ENCODE measurements around the gene SNRNP27.

Gene SNRNP27

DNA sequence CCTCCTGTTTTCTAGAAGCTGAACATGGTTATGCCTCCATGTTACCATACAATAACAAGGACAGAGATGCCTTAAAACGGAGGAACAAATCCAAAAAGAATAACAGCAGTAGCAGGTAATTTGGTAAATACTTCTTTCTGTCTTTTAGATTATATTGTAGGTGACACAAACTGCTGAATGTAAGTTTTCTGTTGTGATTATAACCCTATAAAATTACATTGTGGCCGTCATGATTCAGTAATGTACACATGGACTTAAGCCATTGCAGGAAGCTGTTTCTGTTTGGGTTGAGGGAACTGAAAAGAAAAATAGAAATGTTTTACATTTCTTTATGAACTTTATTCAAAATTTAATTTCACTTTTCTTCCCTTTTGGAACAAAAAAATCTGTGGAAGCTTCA is 22.4 kb downstream of the SNRNP27 start:
- DNase-seq = no peak

DNA sequence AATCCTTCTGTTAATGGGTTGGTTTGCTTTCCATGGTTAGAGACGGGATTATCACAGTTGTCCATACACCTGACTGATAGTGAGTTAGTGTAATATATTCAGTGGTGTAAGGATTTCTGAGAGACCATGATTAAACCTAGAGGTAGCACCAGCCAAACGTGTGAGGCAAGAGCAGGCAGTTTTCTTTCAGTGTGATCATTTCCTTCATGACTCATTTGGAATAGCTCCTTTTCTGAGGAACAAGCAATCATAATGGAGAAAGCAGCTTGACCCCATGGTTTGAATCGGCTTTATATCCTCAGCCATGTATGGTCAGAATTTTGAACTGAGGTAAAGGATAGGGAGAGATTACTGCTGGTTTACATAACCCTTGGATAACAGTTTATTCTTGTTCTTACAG is 24.1 kb downstream of the SNRNP27 start:
- no peak for DNase-seq

GRCh38 chr2:69918401-69918800 is 24.6 kb downstream of the SNRNP27 start:
- no peak for DNase-seq

- DNase-seq = no peak
Measured at GRCh38 chr2:69923116-69923515, 29.4 kb downstream of the SNRNP27 start.

DNA sequence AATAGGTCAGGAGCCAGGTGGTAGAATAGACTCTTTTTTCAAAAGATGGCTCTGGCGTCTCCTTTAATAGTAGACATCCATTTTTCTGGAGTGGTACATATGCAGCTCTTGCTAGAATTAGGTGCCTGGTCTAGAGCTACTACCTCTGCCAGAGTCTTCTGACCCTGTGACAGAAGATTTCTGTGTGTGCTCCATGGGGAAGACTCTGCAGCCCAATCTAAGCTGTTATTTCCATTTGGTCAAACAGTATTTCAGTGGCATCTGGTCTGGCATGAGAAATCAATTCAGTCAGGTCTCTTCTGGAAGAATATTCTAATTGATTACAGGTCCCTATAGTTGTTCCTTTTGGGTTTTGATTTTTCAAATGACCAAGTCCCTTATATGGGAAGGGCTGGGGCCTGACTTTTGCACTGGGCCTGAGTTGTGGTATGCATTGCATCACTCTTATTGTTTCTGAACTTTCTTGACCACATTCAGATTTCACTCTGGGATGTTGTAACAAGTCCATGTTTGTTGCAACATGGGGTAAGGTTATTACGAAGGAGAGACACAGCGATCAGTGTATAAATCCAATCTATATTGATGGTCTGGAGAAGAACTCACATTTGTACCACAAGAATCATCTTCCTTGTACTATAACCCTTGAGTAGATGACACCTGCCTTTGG is 33.2 kb downstream of the SNRNP27 start:
- no peak for DNase-seq

- DNase-seq = no peak
Measured at GRCh38 chr2:69931832-69932595, 38.3 kb downstream of the SNRNP27 start.

DNA sequence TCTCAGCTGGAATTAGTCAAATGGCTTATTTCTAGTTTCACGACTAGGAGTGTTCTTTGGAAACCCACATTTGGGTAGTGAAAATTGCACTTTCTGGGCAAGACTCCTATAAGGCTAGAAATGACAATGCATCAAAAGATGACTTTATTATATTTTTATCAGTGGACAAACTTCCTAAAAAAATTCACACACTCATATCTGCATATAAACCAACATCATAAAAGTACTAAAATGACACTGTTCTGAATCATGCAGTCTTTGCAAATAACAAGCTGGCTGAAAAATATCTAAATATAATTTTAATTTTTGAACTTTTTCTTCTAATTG is 38.8 kb downstream of the SNRNP27 start:
- no peak for DNase-seq

- DNase-seq = no peak
Measured at GRCh38 chr2:69933254-69933828, 39.6 kb downstream of the SNRNP27 start.

- no peak for DNase-seq
Measured at GRCh38 chr2:69933839-69934613, 40.3 kb downstream of the SNRNP27 start.

DNA sequence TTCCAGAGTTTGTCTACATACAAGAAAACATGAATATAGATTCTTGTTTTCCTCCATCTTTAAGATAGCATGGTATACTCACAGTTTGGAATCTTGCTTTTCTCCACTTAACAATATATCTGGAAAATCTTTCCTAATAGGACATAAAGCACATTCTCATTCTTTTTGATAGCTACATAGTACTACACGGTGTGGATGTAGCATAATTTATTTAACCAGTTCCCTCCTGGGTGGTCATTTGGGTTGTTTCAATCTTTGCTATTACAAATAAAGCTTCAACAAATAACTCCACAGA is 40.8 kb downstream of the SNRNP27 start:
- no peak for DNase-seq

DNA sequence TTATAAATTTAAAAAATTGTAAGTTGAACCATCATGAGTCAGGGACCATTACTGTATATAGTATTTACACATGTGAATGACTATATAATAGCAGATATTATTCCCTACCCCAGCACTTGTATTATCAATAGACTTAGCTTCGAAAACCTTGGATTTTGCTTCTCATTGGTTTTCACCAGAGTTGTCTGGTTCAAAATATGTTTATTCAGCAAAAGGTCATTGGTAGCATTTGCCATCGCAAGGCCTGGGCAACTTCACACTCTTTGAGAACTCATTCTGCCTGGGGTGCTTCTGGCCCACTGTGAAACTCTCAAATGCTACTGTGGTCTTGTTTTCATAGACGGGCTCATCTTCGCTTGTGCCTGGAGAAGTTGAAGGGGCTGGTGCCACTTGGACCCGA is 41.3 kb downstream of the SNRNP27 start:
- DNase-seq = no peak

DNA sequence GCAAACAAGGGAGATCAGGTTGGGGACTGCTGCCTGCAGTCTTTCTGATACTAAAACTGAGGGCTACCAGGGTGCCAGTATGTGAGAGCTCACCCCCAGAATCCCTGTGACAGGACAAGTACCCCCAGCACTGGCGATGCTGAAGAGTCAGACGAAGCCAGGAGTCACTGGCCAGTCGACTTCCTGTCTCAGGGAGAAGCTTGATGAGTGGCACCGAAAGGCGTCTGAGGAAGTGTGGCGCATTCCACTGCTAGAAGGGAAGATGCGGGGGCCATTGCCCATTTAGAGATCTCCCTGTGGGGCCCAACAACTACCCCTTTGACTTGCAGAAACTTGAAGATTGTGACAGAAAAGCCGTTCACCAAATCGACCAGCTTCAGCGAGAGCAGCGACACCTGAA is 43.1 kb downstream of the SNRNP27 start:
- DNase-seq = no peak

DNA sequence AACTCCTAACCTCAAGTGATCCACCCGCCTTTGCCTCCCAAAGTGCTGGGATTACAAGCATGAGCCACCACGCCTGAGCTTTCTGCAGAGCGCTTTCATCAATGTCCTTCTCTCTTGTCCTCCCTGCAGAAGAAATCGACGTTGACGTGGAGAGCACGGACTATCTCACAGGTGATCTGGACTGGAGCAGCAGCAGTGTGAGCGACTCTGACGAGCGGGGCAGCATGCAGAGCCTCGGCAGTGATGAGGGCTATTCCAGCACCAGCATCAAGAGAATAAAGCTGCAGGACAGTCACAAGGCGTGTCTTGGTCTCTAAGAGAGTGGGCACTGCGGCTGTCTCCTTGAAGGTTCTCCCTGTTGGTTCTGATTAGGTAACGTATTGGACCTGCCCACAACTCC is 44.2 kb downstream of the SNRNP27 start:
- no peak for DNase-seq

GRCh38 chr2:69939722-69940121 is 46.0 kb downstream of the SNRNP27 start:
- DNase-seq = no peak

DNA sequence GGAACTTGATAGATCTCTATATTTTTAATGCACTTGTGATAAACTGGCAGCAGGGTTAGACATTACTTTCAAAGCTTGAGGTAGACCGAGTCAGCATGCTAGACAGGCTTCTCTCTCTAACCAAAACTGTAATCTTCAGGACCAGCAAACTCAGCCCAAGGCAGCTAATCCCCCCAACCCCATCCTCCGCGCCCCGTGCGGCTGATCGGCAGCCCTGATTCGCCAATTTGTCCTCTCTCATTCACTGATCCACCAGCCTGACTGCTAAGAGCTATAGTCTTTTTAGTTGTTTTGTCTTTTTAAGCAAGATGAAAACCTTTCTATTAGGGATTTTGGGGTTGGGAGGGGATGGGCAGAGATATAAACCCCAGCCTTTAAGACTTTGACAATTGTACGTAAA is 46.9 kb downstream of the SNRNP27 start:
- no peak for DNase-seq

- no peak for DNase-seq
Measured at GRCh38 chr2:69943000-69943842, 49.5 kb downstream of the SNRNP27 start.

DNA sequence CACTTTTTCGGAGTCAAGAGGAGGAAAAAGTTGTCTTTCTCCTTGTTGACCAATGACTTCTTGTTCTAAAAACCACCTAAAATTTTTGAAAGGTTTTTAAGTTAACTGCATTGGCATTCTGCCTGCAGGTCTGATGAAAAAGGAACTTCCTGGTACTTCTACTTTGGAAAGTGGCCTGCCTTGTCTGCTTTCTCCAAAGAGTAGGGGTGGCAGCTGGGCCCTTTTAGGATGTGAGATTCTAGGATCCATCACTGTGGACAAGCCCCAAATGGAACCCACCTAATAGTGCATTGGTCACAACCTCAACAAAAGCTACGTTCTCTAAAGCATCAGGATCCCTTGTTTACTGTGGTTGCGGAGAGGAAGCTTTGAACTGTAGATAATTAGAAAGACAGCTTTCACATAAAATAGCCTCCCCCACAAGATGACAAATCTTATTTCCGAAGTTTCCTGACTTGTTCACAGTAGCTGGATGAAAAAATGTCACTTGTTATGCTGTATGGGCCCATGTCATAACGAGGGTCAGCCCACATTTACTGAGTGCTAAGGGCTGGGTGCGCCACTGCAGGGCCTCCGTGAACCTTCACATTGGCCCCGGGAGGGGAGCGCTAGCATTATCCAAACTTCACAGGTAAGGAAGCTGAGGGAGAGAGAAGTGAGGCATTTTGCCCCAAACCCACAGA is 50.2 kb downstream of the SNRNP27 start:
- DNase-seq = no peak

GRCh38 chr2:69944756-69945155 is 51.0 kb downstream of the SNRNP27 start:
- no peak for DNase-seq

- DNase-seq = no peak
Measured at GRCh38 chr2:69945441-69945840, 51.7 kb downstream of the SNRNP27 start.

GRCh38 chr2:69945941-69946340 is 52.2 kb downstream of the SNRNP27 start:
- DNase-seq = no peak

DNA sequence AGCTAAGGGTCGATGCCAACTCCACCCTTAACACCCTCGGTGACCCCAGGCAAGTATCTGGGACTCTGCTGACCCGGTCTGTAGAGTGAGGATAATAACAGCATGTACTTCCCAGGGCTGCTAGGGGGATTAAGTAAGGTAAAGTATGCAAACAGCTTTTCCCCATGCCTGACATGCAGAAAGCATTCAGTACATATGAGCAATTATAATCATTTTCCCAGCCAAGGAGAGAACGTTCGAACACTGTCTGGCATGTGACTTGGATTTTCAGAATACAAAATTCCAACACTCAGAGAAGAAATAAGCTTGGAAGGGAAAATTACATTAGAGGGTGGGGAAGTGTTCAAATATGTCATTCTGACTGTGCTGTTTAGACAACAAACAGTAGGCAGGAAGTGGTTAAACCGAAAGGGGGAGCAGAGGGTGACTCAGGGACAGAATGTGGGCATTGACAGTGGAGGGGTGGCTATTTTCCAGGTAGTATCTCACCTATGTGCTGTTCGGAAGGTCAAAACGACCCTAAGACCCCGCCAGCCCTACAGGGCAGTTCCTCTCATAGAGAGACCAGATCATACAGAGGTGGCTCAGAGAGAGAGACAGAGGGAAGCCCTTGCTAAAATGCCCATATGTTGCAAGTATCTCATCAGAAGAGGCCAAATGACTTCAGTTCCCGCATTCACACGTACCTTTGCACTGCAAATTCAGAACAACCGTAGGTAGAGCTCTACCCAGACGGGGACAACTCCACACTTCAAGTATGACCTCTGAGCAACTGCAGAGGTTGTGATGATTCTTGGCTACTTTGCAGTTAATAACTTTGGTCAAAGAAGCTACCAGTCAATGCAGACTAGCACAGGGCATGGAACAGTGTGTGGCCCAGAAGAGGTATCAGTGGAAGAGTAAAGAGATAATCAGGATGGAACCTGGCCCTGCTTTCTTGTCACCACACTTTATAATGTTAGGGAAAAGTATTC is 52.9 kb downstream of the SNRNP27 start:
- DNase-seq = peak; percentile 69
